Measurements from ENCODE around the gene SCYL3.

SCYL3 gene

DNA sequence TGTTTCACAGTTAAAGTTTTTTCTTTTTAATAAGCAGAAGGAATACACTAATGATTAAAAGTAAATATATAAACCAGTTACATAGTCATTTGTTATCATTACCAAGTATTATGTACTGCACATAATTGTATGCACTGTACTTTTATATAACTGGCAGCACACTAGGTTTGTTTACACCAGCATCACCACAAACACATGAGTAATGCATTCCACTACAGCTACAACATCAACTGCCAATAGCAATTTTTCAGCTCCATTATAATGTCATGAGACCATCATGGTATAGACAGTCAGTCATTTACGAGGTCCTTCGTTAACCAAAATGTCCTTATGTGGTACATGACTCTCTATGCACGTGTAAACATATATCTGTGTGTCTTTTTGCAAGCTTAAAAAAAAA, 35.2 kb downstream of the SCYL3 start:
- H3K36me3 ChIP-seq, result peaks cover 100% of the 10 kb centered on the region
- no peaks in the 10 kb centered on the region for H3K27me3 ChIP-seq
- H3K27ac ChIP-seq, result no peak overlapping the region
- no peaks in the 10 kb centered on the region for H3K4me1 ChIP-seq (ENCODE audit: control insufficient read depth in 1 of 2, insufficient read depth in 1 of 2, low read depth in 1 of 2, low read length in 1 of 2)
- TF ChIP-seq, protein P1, sequence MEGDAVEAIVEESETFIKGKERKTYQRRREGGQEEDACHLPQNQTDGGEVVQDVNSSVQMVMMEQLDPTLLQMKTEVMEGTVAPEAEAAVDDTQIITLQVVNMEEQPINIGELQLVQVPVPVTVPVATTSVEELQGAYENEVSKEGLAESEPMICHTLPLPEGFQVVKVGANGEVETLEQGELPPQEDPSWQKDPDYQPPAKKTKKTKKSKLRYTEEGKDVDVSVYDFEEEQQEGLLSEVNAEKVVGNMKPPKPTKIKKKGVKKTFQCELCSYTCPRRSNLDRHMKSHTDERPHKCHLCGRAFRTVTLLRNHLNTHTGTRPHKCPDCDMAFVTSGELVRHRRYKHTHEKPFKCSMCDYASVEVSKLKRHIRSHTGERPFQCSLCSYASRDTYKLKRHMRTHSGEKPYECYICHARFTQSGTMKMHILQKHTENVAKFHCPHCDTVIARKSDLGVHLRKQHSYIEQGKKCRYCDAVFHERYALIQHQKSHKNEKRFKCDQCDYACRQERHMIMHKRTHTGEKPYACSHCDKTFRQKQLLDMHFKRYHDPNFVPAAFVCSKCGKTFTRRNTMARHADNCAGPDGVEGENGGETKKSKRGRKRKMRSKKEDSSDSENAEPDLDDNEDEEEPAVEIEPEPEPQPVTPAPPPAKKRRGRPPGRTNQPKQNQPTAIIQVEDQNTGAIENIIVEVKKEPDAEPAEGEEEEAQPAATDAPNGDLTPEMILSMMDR (IDR thresholded peaks at IDR 0.05), result no peak
- no peaks in the 10 kb centered on the region for H3K9me3 ChIP-seq
- H3K4me3 ChIP-seq (ENCODE audit: low read depth in 1 of 2, low read length in 1 of 2), result no peak overlapping the region

DNA sequence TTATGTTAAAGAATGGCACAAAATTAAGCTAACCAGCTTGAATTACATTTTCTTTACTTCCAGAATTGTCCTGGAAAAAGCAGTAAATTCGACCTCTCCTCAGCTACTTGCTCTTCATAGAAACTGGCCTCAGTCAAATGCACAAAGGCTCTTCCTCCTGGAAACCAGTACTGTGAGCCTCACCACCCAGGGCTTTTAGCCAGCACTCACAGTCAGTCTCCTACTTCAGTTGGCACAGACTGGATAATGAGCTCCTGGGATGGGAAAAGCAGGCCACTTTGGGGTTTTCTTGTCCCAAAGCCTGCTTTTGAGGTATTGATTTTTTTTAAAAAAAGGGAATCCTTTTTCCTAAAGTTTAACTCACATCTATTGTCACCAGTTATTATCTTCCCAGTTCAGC, 40.4 kb downstream of the SCYL3 start:
- no peaks in the 10 kb centered on the region for H3K27me3 ChIP-seq
- no peak overlapping the region for H3K4me3 ChIP-seq (ENCODE audit: low read depth in 1 of 2, low read length in 1 of 2)
- TF ChIP-seq, protein P1 (IDR thresholded peaks at IDR 0.05), result no peak
- H3K27ac ChIP-seq, result no peak overlapping the region
- H3K9me3 ChIP-seq, result no peaks in the 10 kb centered on the region
- no peaks in the 10 kb centered on the region for H3K4me1 ChIP-seq (ENCODE audit: control insufficient read depth in 1 of 2, insufficient read depth in 1 of 2, low read depth in 1 of 2, low read length in 1 of 2)
- peaks cover 96% of the 10 kb centered on the region for H3K36me3 ChIP-seq

DNA sequence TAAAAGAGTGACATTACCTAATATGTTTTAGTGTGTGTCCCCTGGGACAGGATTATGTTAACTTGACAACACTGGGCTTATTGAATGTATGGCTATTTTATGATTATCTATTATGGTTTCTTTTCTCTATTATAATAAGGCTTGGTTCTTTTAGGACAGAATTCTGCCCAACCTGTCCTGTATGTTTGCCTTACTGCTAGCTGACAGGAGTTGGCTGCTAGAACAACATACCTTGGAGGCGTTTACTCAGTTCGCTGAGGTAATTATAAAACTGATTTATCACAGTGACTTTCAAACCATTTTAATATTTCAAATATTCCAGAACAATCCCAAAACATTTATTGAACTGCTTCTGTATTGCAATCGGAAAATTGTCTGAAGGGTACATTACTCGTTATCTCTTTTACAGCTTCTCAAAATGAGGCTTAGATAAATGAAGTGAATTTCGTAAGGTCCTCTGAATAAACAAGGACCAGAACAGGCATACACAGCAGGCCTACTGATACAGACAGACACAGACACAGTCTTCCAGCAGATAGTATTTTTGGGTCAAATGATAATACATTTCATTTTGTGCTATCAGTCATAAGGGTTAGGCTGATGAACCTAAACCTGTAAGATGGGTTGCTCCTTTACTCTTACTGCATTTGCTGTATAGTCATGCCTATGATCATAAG, 44.2 kb downstream of the SCYL3 start:
- TF ChIP-seq, protein P1 (IDR thresholded peaks at IDR 0.05), result no peak
- Histone ChIP-seq H3K27me3 (no peaks in the 10 kb centered on the region), H3K4me1 (ENCODE audit: control insufficient read depth in 1 of 2, insufficient read depth in 1 of 2, low read depth in 1 of 2, low read length in 1 of 2) (no peaks in the 10 kb centered on the region), H3K36me3 (peaks cover 82% of the 10 kb centered on the region), H3K4me3 (ENCODE audit: low read depth in 1 of 2, low read length in 1 of 2) (no peak overlapping the region), H3K27ac (no peak overlapping the region), H3K9me3 (no peaks in the 10 kb centered on the region)

DNA sequence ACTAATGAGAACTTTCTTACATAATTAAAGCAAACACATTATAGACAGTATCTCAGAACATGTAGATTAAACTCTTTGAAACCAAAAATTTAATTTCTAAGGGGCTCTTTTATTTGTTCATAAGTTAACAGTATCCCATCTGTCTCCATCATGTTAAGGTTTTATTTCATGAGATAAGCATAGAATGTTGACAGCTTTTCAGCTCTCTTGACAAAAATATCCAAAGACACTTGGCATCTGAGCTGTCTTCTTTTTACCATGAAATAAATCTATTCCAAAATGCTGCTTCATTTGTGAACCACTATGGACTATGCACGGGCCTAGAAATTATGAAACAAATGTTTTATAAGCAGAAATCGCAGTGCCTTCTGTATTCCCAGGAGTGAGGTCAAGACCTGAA, 45.2 kb downstream of the SCYL3 start:
- H3K36me3 ChIP-seq, result peaks cover 82% of the 10 kb centered on the region
- TF ChIP-seq, protein P1 (IDR thresholded peaks at IDR 0.05), result no peak
- no peak overlapping the region for H3K4me3 ChIP-seq (ENCODE audit: low read depth in 1 of 2, low read length in 1 of 2)
- no peaks in the 10 kb centered on the region for H3K27me3 ChIP-seq
- no peaks in the 10 kb centered on the region for H3K9me3 ChIP-seq
- H3K27ac ChIP-seq, result no peak overlapping the region
- no peaks in the 10 kb centered on the region for H3K4me1 ChIP-seq (ENCODE audit: control insufficient read depth in 1 of 2, insufficient read depth in 1 of 2, low read depth in 1 of 2, low read length in 1 of 2)

DNA sequence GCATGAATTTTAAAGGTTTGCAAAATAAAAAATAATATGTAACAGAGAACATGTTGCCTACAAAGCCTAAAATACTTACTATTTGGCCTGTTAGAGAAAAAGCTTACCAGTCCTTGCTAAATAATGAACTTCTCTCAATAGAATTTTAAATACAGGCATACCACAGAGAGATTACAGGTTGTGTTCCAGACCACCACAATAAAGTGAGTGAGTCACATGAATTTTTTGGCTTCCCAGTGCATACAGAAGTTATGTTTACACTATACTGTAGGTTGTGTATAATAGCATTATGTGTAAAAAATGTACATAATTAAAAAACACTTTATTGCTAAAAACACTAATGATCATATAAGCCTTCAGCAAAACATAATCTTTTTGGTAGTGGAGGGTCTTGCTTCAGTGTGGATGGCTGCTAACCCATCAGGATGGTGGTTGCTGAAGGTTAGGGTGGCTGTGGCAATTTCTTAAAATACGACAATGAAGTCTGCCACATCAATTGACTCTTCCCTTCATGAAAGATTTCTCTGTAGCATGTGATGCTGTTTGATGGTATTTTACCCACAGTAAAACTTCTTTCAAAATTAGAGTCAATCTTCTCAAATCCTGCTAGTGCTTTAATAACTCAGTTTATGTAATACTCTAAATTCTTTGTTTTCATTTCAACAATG, 48.6 kb downstream of the SCYL3 start:
- Histone ChIP-seq H3K36me3 (peaks cover 64% of the 10 kb centered on the region), H3K27me3 (no peaks in the 10 kb centered on the region), H3K9me3 (no peaks in the 10 kb centered on the region), H3K27ac (no peak overlapping the region), H3K4me3 (ENCODE audit: low read depth in 1 of 2, low read length in 1 of 2) (no peak overlapping the region), H3K4me1 (ENCODE audit: control insufficient read depth in 1 of 2, insufficient read depth in 1 of 2, low read depth in 1 of 2, low read length in 1 of 2) (no peaks in the 10 kb centered on the region)
- TF ChIP-seq, protein P1 (IDR thresholded peaks at IDR 0.05), result no peak

Measured in neutrophil (primary cell).